GM12891 (cell line): Measurements from ENCODE around the gene HOXB5.
A peak's percentile ranks its signal among the peaks of the same experiment; 100 is the strongest.

ENCODE experiments used
- DNase-seq: peaks from one replicate; pipeline ENCODE4 v3.0.0; 2011; ENCODE audit warnings: low spot score; ENCODE audit not compliant: insufficient read length
- FAIRE-seq: peaks from 2 replicates; lab custom pipeline; 2011; peaks lifted over from hg19 to GRCh38; lab: Jason Lieb, UNC
- PAX5 ChIP-seq: IDR thresholded peaks from 2 replicates; pipeline ENCODE4 v1.6.1; 2011; ENCODE audit warnings: low read length, moderate library complexity, mild to moderate bottlenecking; ENCODE audit not compliant: insufficient read depth, severe bottlenecking
- POLR2A ChIP-seq: IDR thresholded peaks from 2 replicates; pipeline ENCODE4 v1.6.1; 2011; ENCODE audit warnings: low read depth, low read length, control low read depth
- POLR2AphosphoS5 ChIP-seq: IDR thresholded peaks from 2 replicates; pipeline ENCODE4 v1.6.1; 2011; ENCODE audit warnings: low read depth, low read length, control low read depth
- POU2F2 ChIP-seq: IDR thresholded peaks from 2 replicates; pipeline ENCODE4 v1.6.1; 2011; ENCODE audit warnings: low read depth, mild to moderate bottlenecking, control low read depth, low read length, moderate library complexity
- SPI1 ChIP-seq: IDR thresholded peaks from 2 replicates; pipeline ENCODE4 v1.6.1; 2011; ENCODE audit warnings: low read depth, low read length, control low read depth
- TAF1 ChIP-seq: IDR thresholded peaks from 2 replicates; pipeline ENCODE4 v1.6.1; 2011; ENCODE audit warnings: low read depth, low read length, control low read depth

Gene HOXB5

GRCh38 chr17:48623583-48623982 lies 30.0 kb upstream of the HOXB5 start:
- TF ChIP-seq POLR2A (no peak), POU2F2 (no peak), SPI1 (no peak), POLR2AphosphoS5 (no peak), PAX5 (no peak), TAF1 (no peak)
- FAIRE-seq: no peak

GRCh38 chr17:48622857-48623256 lies 29.3 kb upstream of the HOXB5 start:
- DNase-seq (no peak), FAIRE-seq (no peak)
- TF ChIP-seq POLR2A (no peak), SPI1 (no peak), POLR2AphosphoS5 (no peak), TAF1 (no peak), POU2F2 (no peak), PAX5 (no peak)

More at GRCh38 chr17:48623583-48623982, 30.0 kb upstream of the HOXB5 start:
- no peak for DNase-seq

GRCh38 chr17:48621410-48622392 lies 28.1 kb upstream of the HOXB5 start:
- TF ChIP-seq POLR2AphosphoS5 (no peak), PAX5 (no peak), POU2F2 (no peak), POLR2A (no peak), TAF1 (no peak), SPI1 (no peak)

GRCh38 chr17:48620461-48621139 lies 27.0 kb upstream of the HOXB5 start:
- no peak for FAIRE-seq
- TF ChIP-seq TAF1: no peak
- TF ChIP-seq POLR2A: no peak
- TF ChIP-seq POLR2AphosphoS5: no peak
- no peak for TF ChIP-seq POU2F2
- TF ChIP-seq SPI1: no peak
- no peak for TF ChIP-seq PAX5
- no peak for DNase-seq

More at GRCh38 chr17:48621410-48622392, 28.1 kb upstream of the HOXB5 start:
- FAIRE-seq (no peak), DNase-seq (no peak)

- no peak for FAIRE-seq
- no peak for DNase-seq
- TF ChIP-seq POLR2AphosphoS5 (no peak), SPI1 (no peak), POU2F2 (no peak), POLR2A (no peak), TAF1 (no peak), PAX5 (no peak)
Observed at GRCh38 chr17:48619826-48620449, 26.4 kb upstream of the HOXB5 start.

GRCh38 chr17:48618256-48618896 lies 24.8 kb upstream of the HOXB5 start:
- DNase-seq: peak; percentile 91
- FAIRE-seq: peak; percentile 93

GRCh38 chr17:48617471-48618255 lies 24.1 kb upstream of the HOXB5 start:
- DNase-seq (no peak), FAIRE-seq (no peak)
- TF ChIP-seq TAF1 (no peak), SPI1 (no peak), PAX5 (no peak), POU2F2 (no peak)

More at GRCh38 chr17:48618256-48618896, 24.8 kb upstream of the HOXB5 start:
- TF ChIP-seq POLR2AphosphoS5 (no peak), POLR2A (no peak)

GRCh38 chr17:48616717-48617470 lies 23.3 kb upstream of the HOXB5 start:
- no peak for DNase-seq
- TF ChIP-seq SPI1 (no peak), POLR2A (no peak), POLR2AphosphoS5 (no peak), PAX5 (no peak), TAF1 (no peak), POU2F2 (no peak)

More at GRCh38 chr17:48616717-48617470, 23.3 kb upstream of the HOXB5 start:
- FAIRE-seq: no peak
